Testis (tissue), 2 donors: ENCODE data around the gene TCP11L1.

Experiments
- CTCF ChIP-seq, 3 experiments: fragments of 450-650 bp in 2 of 3; fragments of 200-600 bp in 1 of 3; sonication (generic) in 1 of 3; IDR thresholded peaks; one replicate each; pipeline ENCODE4 v1.5.1; 2016 to 2019; ENCODE audit warnings: antibody characterized with exemption in 3 of 3, mild to moderate bottlenecking in 2 of 3, moderate library complexity in 1 of 3
- POLR2A ChIP-seq: fragments of 450-650 bp; IDR thresholded peaks from one replicate; pipeline ENCODE4 v1.6.1; 2017; ENCODE audit warnings: antibody characterized with exemption, mild to moderate bottlenecking, moderate library complexity

GRCh38 chr11:32991898-32992297 lies 47.5 kb upstream of the TCP11L1 start:
- TF ChIP-seq CTCF (IDR thresholded peaks at IDR 0.05) = no peak
- TF ChIP-seq POLR2A = no peak
